GM21390 (cell line): ENCODE measurements around the gene APLNR.
A peak's percentile ranks its signal among the peaks of the same experiment; 100 is the strongest.
"Not testable (repeated sequence)": the region's sequence is repeated elsewhere in the genome, so short reads cannot be mapped to it uniquely, and the experiment has no call there.

ENCODE experiments used
- ATAC-seq: cut with Tn5 transposase; IDR thresholded peaks from one replicate; pipeline ENCODE4 v1.9.1; 2021; ENCODE audit not compliant: unreplicated experiment

APLNR gene

GRCh38 chr11:57237204-57237681, at the start of gene APLNR:
Gene APLNR, minus strand, starts transcription at chr11:57237250. Its CDS starts 246 bp downstream, at chr11:57237004.
- no peak for ATAC-seq

GRCh38 chr11:57283231-57283990, 46.4 kb upstream of the APLNR start:
- no peak for ATAC-seq

GRCh38 chr11:57281546-57281945, 44.5 kb upstream of the APLNR start:
- not testable (repeated sequence) for ATAC-seq

GRCh38 chr11:57279116-57279515, 42.1 kb upstream of the APLNR start:
- no peak for ATAC-seq

- no peak for ATAC-seq
These were observed 41.7 kb upstream of the APLNR start for GRCh38 chr11:57278721-57279095.

GRCh38 chr11:57277845-57278720, 41.0 kb upstream of the APLNR start:
- ATAC-seq: peak; percentile 91

GRCh38 chr11:57276971-57277675, 40.1 kb upstream of the APLNR start:
- no peak for ATAC-seq

- ATAC-seq: no peak
These were observed 39.3 kb upstream of the APLNR start for GRCh38 chr11:57276169-57276970.

- ATAC-seq: no peak
These were observed 38.5 kb upstream of the APLNR start for GRCh38 chr11:57275582-57275981.

GRCh38 chr11:57274904-57275498, 38.0 kb upstream of the APLNR start:
- no peak for ATAC-seq

- no peak for ATAC-seq
These were observed 36.5 kb upstream of the APLNR start for GRCh38 chr11:57273448-57274058.

- no peak for ATAC-seq
These were observed 32.5 kb upstream of the APLNR start for GRCh38 chr11:57269571-57270021.

- no peak for ATAC-seq
These were observed 29.1 kb upstream of the APLNR start for GRCh38 chr11:57266157-57266556.

- no peak for ATAC-seq
These were observed 26.3 kb upstream of the APLNR start for GRCh38 chr11:57263351-57263750.

- ATAC-seq: no peak
These were observed 25.1 kb upstream of the APLNR start for GRCh38 chr11:57262157-57262556.

- ATAC-seq: no peak
These were observed 24.1 kb upstream of the APLNR start for GRCh38 chr11:57260937-57261783.

GRCh38 chr11:57256119-57256518, 19.1 kb upstream of the APLNR start:
- ATAC-seq: no peak

GRCh38 chr11:57255618-57256017, 18.6 kb upstream of the APLNR start:
- ATAC-seq: no peak

GRCh38 chr11:57254631-57255030, 17.6 kb upstream of the APLNR start:
- no peak for ATAC-seq
